K562 (cell line): ENCODE data around the gene FAM83D. TPM values are rescaled to one million over a fixed set of nuclear protein-coding genes. Genes with fewer than 3 reads are reported as not detected.

Experiments
- ATAC-seq: fragments of 200-7000 bp; cut with Tn5 transposase; 3 replicates; pipeline ENCODE4 v1.9.1; 2020; ENCODE audit warnings: moderate library complexity
- BruUV-seq: library from RNA; stranded (reverse); fragments of 400-500 nt; replicated peaks from 2 replicates; lab custom pipeline; 2021; lab: Mats Ljungman, UMichigan
- CTCF ChIA-PET: fragments of 300-600 bp; formaldehyde crosslinking; extraction: SDS; loops from one replicate; lab custom pipeline; 2021; ENCODE audit warnings: low intra/inter-chr PET ratio; lab: Yijun Ruan, JAX
- POLR2A ChIA-PET: fragments of 300-600, 350-650 bp; sonication (Branson Sonifier 250); formaldehyde crosslinking; extraction: SDS; loops from one replicate; lab custom pipeline; 2021; ENCODE audit warnings: antibody characterized with exemption, inconsistent platforms; lab: Yijun Ruan, JAX
- DNase-seq, 4 experiments: peaks; one replicate each; pipeline versions ENCODE4 v3.0.0 to v3.0.0-alpha.2; 2011 to 2018; ENCODE audit warnings: low spot score in 3 of 4, mixed read lengths in 3 of 4; ENCODE audit errors: extremely low read depth in 1 of 4
- FAIRE-seq: peaks from 2 replicates; lab custom pipeline; 2011; peaks lifted over from hg19 to GRCh38; lab: Jason Lieb, UNC
- H2AFZ ChIP-seq: 2 replicates; pipeline ENCODE4 v1.6.0; 2011; ENCODE audit warnings: low read depth, low read length, control low read depth, inconsistent platforms
- H3K27ac ChIP-seq: fragments of 200-600 bp; 3 replicates; pipeline ENCODE4 v1.8.0; 2011; ENCODE audit warnings: low read depth, mild to moderate bottlenecking, control low read depth, inconsistent platforms, low read length, moderate library complexity, mixed read lengths; ENCODE audit errors: extremely low read depth
- H3K27me3 ChIP-seq, 2 experiments: fragments of 300-600 bp in 1 of 2; 2 replicates in 1 of 2; 3 replicates in 1 of 2; pipeline versions ENCODE4 v1.6.0 to v1.8.0; 2011; ENCODE audit warnings: inconsistent platforms in 2 of 2, low read length in 2 of 2, mild to moderate bottlenecking in 1 of 2, mixed read lengths in 1 of 2, moderate library complexity in 1 of 2; ENCODE audit not compliant: control insufficient read depth in 2 of 2, insufficient read depth in 2 of 2
- H3K36me3 ChIP-seq: fragments of 300-600 bp; 3 replicates; pipeline ENCODE4 v1.8.0; 2011; ENCODE audit warnings: mild to moderate bottlenecking, low read length, inconsistent platforms; ENCODE audit not compliant: control insufficient read depth, insufficient read depth
- H3K4me1 ChIP-seq, 2 experiments: fragments of 200-600 bp in 1 of 2; replicated peaks in 1 of 2; 2 replicates in 1 of 2; 3 replicates in 1 of 2; pipeline versions ENCODE4 v1.5.1 to v1.8.0; 2011; ENCODE audit warnings: inconsistent platforms in 2 of 2, low read length in 2 of 2, mild to moderate bottlenecking in 1 of 2, mixed read lengths in 1 of 2, moderate library complexity in 1 of 2; ENCODE audit not compliant: control insufficient read depth in 2 of 2, insufficient read depth in 2 of 2
- H3K4me2 ChIP-seq: 2 replicates; pipeline ENCODE4 v1.6.1; 2011; ENCODE audit warnings: low read length, control low read depth, inconsistent platforms, mixed read lengths; ENCODE audit not compliant: insufficient read depth
- H3K4me3 ChIP-seq: fragments of 200-600 bp; sonication (generic), shearing (Covaris generic); 2 replicates; pipeline ENCODE4 v1.5.1; 2016; ENCODE audit warnings: control low read depth, inconsistent platforms
- H3K79me2 ChIP-seq: fragments of 200-600 bp; 3 replicates; pipeline ENCODE4 v1.8.0; 2011; ENCODE audit warnings: low read length, inconsistent platforms; ENCODE audit not compliant: control insufficient read depth, insufficient read depth
- H3K9ac ChIP-seq, 2 experiments: 2 replicates each; pipeline versions ENCODE4 v1.6.0 to v1.6.1; 2011; ENCODE audit warnings: low read depth in 2 of 2, low read length in 2 of 2, control low read depth in 1 of 2, inconsistent platforms in 1 of 2, mild to moderate bottlenecking in 1 of 2, mixed read lengths in 1 of 2; ENCODE audit not compliant: insufficient read depth in 1 of 2
- H3K9me1 ChIP-seq: one replicate; pipeline ENCODE4 v1.6.0; 2011; ENCODE audit warnings: inconsistent platforms, mild to moderate bottlenecking, low read length, moderate library complexity; ENCODE audit not compliant: control insufficient read depth, insufficient read depth
- H3K9me3 ChIP-seq: replicated peaks from 2 replicates; pipeline ENCODE4 v1.5.1; 2011; ENCODE audit warnings: low read depth, low read length, inconsistent platforms; ENCODE audit not compliant: control insufficient read depth, insufficient read depth
- H4K20me1 ChIP-seq: replicated peaks from 2 replicates; pipeline ENCODE4 v1.6.1; 2011; ENCODE audit warnings: low read length, inconsistent platforms, mixed read lengths; ENCODE audit not compliant: control insufficient read depth, insufficient read depth
- ATF3 ChIP-seq, 2 experiments: fragments of 450-650 bp in 1 of 2; sonication (generic) in 1 of 2; formaldehyde crosslinking in 1 of 2; IDR thresholded peaks in 1 of 2; conservative IDR thresholded peaks in 1 of 2; 2 replicates each; pipeline versions ENCODE4 v1.6.1 to v1.8.1; 2016 to 2023; ENCODE audit warnings: mild to moderate bottlenecking in 2 of 2, moderate library complexity in 2 of 2, inconsistent platforms in 1 of 2, missing genetic modification reagents in 1 of 2
- DDX20 ChIP-seq: fragments of 450-650 bp; IDR thresholded peaks from 2 replicates; pipeline ENCODE4 v1.6.1; 2016; ENCODE audit warnings: missing genetic modification characterization, low read depth, mild to moderate bottlenecking, missing compliant biosample characterization, moderate library complexity
- KAT2B ChIP-seq: IDR thresholded peaks from one replicate; pipeline ENCODE4 v1.6.1; 2012; ENCODE audit warnings: low read depth, mild to moderate bottlenecking, control low read depth, inconsistent platforms, low read length, moderate library complexity
- MEIS2 ChIP-seq: fragments of 450-650 bp; IDR thresholded peaks from 2 replicates; pipeline ENCODE4 v1.6.1; 2014; ENCODE audit warnings: mild to moderate bottlenecking; ENCODE audit not compliant: partially characterized antibody
- PHB ChIP-seq: fragments of 250-450 bp; sonication (Bioruptor Pico); IDR thresholded peaks from 2 replicates; pipeline ENCODE4 v1.5.0; 2021
- PTTG1 ChIP-seq: fragments of 450-650 bp; IDR thresholded peaks from 2 replicates; pipeline ENCODE4 v1.6.1; 2016; ENCODE audit warnings: low read depth, mild to moderate bottlenecking, missing genetic modification characterization, missing compliant biosample characterization
- ZNF121 ChIP-seq: sonication (generic); formaldehyde crosslinking; conservative IDR thresholded peaks from 2 replicates; pipeline ENCODE4 v1.8.0; 2022; ENCODE audit warnings: missing genetic modification reagents
- ZNF830 ChIP-seq: fragments of 250-450 bp; sonication (Bioruptor Pico); IDR thresholded peaks from 2 replicates; pipeline ENCODE4 v1.5.0; 2021; ENCODE audit warnings: mild to moderate bottlenecking
- WGBS: fragments of 100-300 bp; shearing (Covaris generic); methylation state at CpG from one replicate; pipeline ENCODE4 v1.1.6; 2016; ENCODE audit warnings: low coverage, mixed read lengths; ENCODE audit not compliant: insufficient coverage; ENCODE audit errors: missing lambda C conversion rate; 5-methylcytosine and 5-hydroxymethylcytosine counted together
- in situ Hi-C: fragments of 300-500 bp; cut with MboI; formaldehyde crosslinking; loops from 4 replicates; pipeline ENCODE4 v1.15.0; 2018; ENCODE audit warnings: inconsistent platforms, mixed read lengths
- intact Hi-C: fragments of 100-400 bp; cut with micrococcal nuclease; formaldehyde crosslinking; loops from 2 replicates; pipeline ENCODE4 v1.14.2; 2022
- polyA plus RNA-seq, 8 experiments: library from polyadenylated mRNA; depleted of rRNA in 4 of 8; stranded (reverse) in 5 of 8; unstranded in 3 of 8; fragments of >200 nt; fragmentation: Nextera tagmentation in 2 of 8; fragmentation: Illumina TruSeq in 1 of 8; extraction: Ambion mirVana in 2 of 8; extraction: Trizol in 1 of 8; gene quantifications; 2 replicates each; pipeline versions ENCODE4 v1.2.1 to v1.2.3, GENCODE V29; 2011 to 2014; ENCODE audit warnings: inconsistent platforms in 1 of 8, missing spikeins in 1 of 8
- total RNA-seq, 7 experiments: library from RNA; depleted of rRNA in 6 of 7; stranded (reverse); fragments of >200 nt in 6 of 7; fragmentation: Illumina TruSeq in 2 of 7; extraction: Trizol in 2 of 7; gene quantifications; 2 replicates each; pipeline versions ENCODE4 v1.2.1 to v1.2.3, GENCODE V29; 2011 to 2021; ENCODE audit warnings: low replicate concordance in 1 of 7
- TF ChIP-seq, protein P1 (sequence below): sonication (generic); formaldehyde crosslinking; IDR thresholded peaks from 2 replicates; pipeline ENCODE4 v1.8.0; 2022; ENCODE audit warnings: missing genetic modification reagents, mild to moderate bottlenecking, borderline replicate concordance
- TF ChIP-seq, protein P2 (sequence below): sonication (generic); formaldehyde crosslinking; IDR thresholded peaks from 2 replicates; pipeline ENCODE4 v1.8.0; 2022; ENCODE audit warnings: mild to moderate bottlenecking, missing genetic modification reagents
- TF ChIP-seq, protein P3 (sequence below): fragments of 450-650 bp; formaldehyde crosslinking; IDR thresholded peaks from 2 replicates; pipeline ENCODE4 v1.4.0; 2020; ENCODE audit warnings: mild to moderate bottlenecking

The FAM83D gene
- total and polyA plus RNA-seq, 9 of the 15 experiments (the other 6 are each of a cell fraction or from before 2014, with no cell fraction given), result 8.2 to 66.1 (median 43.5) TPM

DNA sequence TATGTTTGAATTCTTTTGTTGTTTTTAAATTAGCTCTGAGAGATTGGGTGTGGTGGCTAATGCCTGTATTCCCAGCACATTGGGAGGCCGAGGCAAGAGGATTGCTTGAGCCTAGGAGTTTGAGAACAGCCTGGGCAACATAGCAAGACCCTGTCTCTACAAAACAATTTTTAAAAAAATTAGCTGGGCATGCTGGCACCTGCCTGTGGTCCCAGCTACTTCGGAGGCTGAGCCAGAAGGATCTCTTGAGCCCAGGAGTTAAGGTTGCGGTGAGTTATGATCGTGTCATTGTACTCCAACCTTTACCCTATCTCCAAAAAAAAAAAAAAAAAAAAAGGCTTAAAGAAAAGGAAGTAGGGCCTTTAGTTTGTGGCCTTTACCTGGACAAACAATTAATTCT is 58.8 kb downstream of the FAM83D start:
- Histone ChIP-seq H3K4me3 (no peak overlapping the region), H4K20me1 (no peaks in the 10 kb centered on the region), H3K9ac (no peak overlapping the region), H3K9me1 (no peaks in the 10 kb centered on the region), H3K27ac (no peak overlapping the region), H2AFZ (no peak overlapping the region), H3K27me3 (no peaks in the 10 kb centered on the region), H3K79me2 (peaks cover 3% of the 10 kb centered on the region), H3K9me3 (no peaks in the 10 kb centered on the region), H3K4me1 (peaks cover 0 to 3% of the 10 kb centered on the region in 2 experiments; a peak in 2 of 5 replicates), H3K36me3 (peaks cover 44% of the 10 kb centered on the region), H3K4me2 (no peak overlapping the region)
- intact Hi-C loops (no loop called here), in situ Hi-C loops (no loop called here)
- no peak for ATAC-seq
- CTCF ChIA-PET, result no interaction called here
- no peak for TF ChIP-seq KAT2B
- peak; percentile 56; the same call in 1 of the 2 replicates for TF ChIP-seq ZNF121
- POLR2A ChIA-PET, result interaction anchor here (0.8 to 1.9 kb wide), 6 partner anchors 10 to 63 kb away, joined by 3 to 6 read pairs (median 4); partner anchors contain the start of gene FAM83D
- WGBS, result 67% methylated on average over 4 of the region's 4 CpGs
- no TSS peak for BruUV-seq
- DNase-seq, result no peak
- FAIRE-seq, result no peak

DNA sequence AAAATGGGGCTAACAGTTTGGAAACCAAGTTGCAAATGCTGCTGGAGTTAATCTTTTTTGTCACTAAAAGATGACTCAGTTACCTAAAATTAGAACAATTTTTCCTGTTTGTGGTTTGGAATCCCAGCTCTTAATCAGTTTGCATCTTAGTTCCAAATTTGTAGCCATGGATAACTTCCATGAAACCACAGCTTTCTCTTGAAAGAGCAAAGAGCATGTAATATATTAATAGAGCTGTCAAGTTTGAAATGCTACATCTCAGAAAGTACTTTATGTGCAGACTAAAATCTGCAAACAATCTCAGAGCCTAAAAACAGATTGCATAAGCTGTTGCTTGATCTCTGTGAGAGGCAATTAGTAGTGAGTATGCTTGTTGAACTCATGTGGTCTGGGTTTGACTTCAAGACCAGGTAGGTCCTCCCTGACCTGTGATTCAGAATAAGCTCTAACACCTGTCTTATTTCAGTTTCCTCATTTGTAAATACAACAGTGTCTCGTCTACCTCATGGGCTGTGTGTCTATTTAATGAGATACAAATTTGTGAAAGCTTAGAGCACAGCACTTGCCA is 59.5 kb downstream of the FAM83D start:
- Histone ChIP-seq H3K4me1 (peaks cover 0 to 3% of the 10 kb centered on the region in 2 experiments; a peak in 2 of 5 replicates), H3K9me3 (no peaks in the 10 kb centered on the region), H3K79me2 (no peaks in the 10 kb centered on the region), H3K4me2 (no peak overlapping the region), H3K9ac (no peak overlapping the region), H4K20me1 (no peaks in the 10 kb centered on the region), H3K27ac (no peak overlapping the region), H3K27me3 (no peaks in the 10 kb centered on the region), H3K4me3 (no peak overlapping the region), H3K36me3 (peaks cover 46% of the 10 kb centered on the region), H3K9me1 (no peaks in the 10 kb centered on the region), H2AFZ (no peak overlapping the region)
- 79% methylated on average over 1 of the region's 1 CpG for WGBS
- BruUV-seq, result no TSS peak
- in situ Hi-C loops (no loop called here), intact Hi-C loops (no loop called here)
- peak; percentile 29 for FAIRE-seq
- CTCF ChIA-PET, result no interaction called here
- POLR2A ChIA-PET, result interaction anchor here (0.8 to 1.9 kb wide), 6 partner anchors 9 to 64 kb away, joined by 3 to 6 read pairs (median 4); partner anchors contain the start of gene FAM83D
- no peak for DNase-seq
- ATAC-seq, result no peak
- TF ChIP-seq, protein P1, sequence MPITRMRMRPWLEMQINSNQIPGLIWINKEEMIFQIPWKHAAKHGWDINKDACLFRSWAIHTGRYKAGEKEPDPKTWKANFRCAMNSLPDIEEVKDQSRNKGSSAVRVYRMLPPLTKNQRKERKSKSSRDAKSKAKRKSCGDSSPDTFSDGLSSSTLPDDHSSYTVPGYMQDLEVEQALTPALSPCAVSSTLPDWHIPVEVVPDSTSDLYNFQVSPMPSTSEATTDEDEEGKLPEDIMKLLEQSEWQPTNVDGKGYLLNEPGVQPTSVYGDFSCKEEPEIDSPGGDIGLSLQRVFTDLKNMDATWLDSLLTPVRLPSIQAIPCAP (CRISPR knock-in tag), result no peak
- TF ChIP-seq DDX20 (tag) (no peak), PTTG1 (tag) (no peak), PHB (no peak), ATF3 (IDR thresholded peaks at IDR 0.05) (peak; percentile 76), ATF3 (CRISPR knock-in tag; conservative IDR thresholded peaks at IDR 0.05) (no peak), MEIS2 (peak; percentile 75), ZNF830 (no peak)
- TF ChIP-seq, protein P2, sequence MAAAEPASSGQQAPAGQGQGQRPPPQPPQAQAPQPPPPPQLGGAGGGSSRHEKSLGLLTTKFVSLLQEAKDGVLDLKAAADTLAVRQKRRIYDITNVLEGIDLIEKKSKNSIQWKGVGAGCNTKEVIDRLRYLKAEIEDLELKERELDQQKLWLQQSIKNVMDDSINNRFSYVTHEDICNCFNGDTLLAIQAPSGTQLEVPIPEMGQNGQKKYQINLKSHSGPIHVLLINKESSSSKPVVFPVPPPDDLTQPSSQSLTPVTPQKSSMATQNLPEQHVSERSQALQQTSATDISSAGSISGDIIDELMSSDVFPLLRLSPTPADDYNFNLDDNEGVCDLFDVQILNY, result no peak
- TF ChIP-seq, protein P3, sequence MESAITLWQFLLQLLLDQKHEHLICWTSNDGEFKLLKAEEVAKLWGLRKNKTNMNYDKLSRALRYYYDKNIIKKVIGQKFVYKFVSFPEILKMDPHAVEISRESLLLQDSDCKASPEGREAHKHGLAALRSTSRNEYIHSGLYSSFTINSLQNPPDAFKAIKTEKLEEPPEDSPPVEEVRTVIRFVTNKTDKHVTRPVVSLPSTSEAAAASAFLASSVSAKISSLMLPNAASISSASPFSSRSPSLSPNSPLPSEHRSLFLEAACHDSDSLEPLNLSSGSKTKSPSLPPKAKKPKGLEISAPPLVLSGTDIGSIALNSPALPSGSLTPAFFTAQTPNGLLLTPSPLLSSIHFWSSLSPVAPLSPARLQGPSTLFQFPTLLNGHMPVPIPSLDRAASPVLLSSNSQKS (CRISPR knock-in tag), result no peak
